Measurements from ENCODE around the gene EXOC6. TPM values are rescaled to one million over a fixed set of nuclear protein-coding genes. Genes with fewer than 3 reads are reported as not detected.

EXOC6 gene
- total and polyA plus RNA-seq, 2 donors from 2014 or later, result 9.5 to 17.0 TPM

- TF ChIP-seq CTCF (IDR thresholded peaks at IDR 0.05; ENCODE audit: borderline replicate concordance, extremely low read depth, insufficient read depth), result no peak
- DNase-seq (no peak), FAIRE-seq (no peak)
- peaks cover 0 to 23% (median 0%) of the 10 kb centered on the region in 3 donors for H3K4me1 ChIP-seq (ENCODE audit: control insufficient read depth in 2 of 3, insufficient read depth in 2 of 3, low read depth in 1 of 3, low read length in 3 of 3)
- intact Hi-C loops (cut with DNase I), result no loop called here
- no peaks in the 10 kb centered on the region for H3K36me3 ChIP-seq (ENCODE audit: control insufficient read depth in 2 of 3, insufficient read depth in 3 of 3, low read length in 3 of 3)
- peaks cover 46% of the 10 kb centered on the region for H3K27me3 ChIP-seq (ENCODE audit: control insufficient read depth, insufficient read depth, low read length)
- no peak overlapping the region for H3K9ac ChIP-seq (ENCODE audit: low read length in 3 of 3)
- H3K27ac ChIP-seq (ENCODE audit: low read depth in 2 of 2, low read length in 2 of 2), result no peak overlapping the region
- H3K9me3 ChIP-seq (ENCODE audit: control insufficient read depth in 2 of 3, insufficient read depth in 1 of 3, low read length in 3 of 3), result no peaks in the 10 kb centered on the region
- no peak overlapping the region for H3K4me3 ChIP-seq (ENCODE audit: low read length in 3 of 3)
Measured at GRCh38 chr10:93076871-93077270, 228.6 kb downstream of the EXOC6 start.

GRCh38 chr10:93077860-93078337, 229.6 kb downstream of the EXOC6 start:
- H3K9ac ChIP-seq (ENCODE audit: low read length in 3 of 3), result no peak overlapping the region
- no peak overlapping the region for H3K4me3 ChIP-seq (ENCODE audit: low read length in 3 of 3)
- H3K27ac ChIP-seq (ENCODE audit: low read depth in 2 of 2, low read length in 2 of 2), result no peak overlapping the region
- TF ChIP-seq CTCF (IDR thresholded peaks at IDR 0.05; ENCODE audit: borderline replicate concordance, extremely low read depth, insufficient read depth), result no peak
- no peak for FAIRE-seq
- no peak for DNase-seq
- intact Hi-C loops (cut with DNase I), result no loop called here
- no peaks in the 10 kb centered on the region for H3K36me3 ChIP-seq (ENCODE audit: control insufficient read depth in 2 of 3, insufficient read depth in 3 of 3, low read length in 3 of 3)
- H3K27me3 ChIP-seq (ENCODE audit: control insufficient read depth, insufficient read depth, low read length), result peaks cover 36% of the 10 kb centered on the region
- no peaks in the 10 kb centered on the region for H3K9me3 ChIP-seq (ENCODE audit: control insufficient read depth in 2 of 3, insufficient read depth in 1 of 3, low read length in 3 of 3)
- H3K4me1 ChIP-seq (ENCODE audit: control insufficient read depth in 2 of 3, insufficient read depth in 2 of 3, low read depth in 1 of 3, low read length in 3 of 3), result peaks cover 0 to 18% (median 0%) of the 10 kb centered on the region in 3 donors

GRCh38 chr10:93079663-93080349, 231.5 kb downstream of the EXOC6 start:
- intact Hi-C loops (cut with DNase I), result no loop called here
- DNase-seq, result no peak
- Histone ChIP-seq H3K4me1 (ENCODE audit: control insufficient read depth in 2 of 3, insufficient read depth in 2 of 3, low read depth in 1 of 3, low read length in 3 of 3) (peaks cover 0 to 3% (median 0%) of the 10 kb centered on the region in 3 donors), H3K27ac (ENCODE audit: low read depth in 2 of 2, low read length in 2 of 2) (no peak overlapping the region), H3K4me3 (ENCODE audit: low read length in 3 of 3) (no peak overlapping the region), H3K27me3 (ENCODE audit: control insufficient read depth, insufficient read depth, low read length) (peaks cover 28% of the 10 kb centered on the region), H3K9ac (ENCODE audit: low read length in 3 of 3) (no peak overlapping the region), H3K36me3 (ENCODE audit: control insufficient read depth in 2 of 3, insufficient read depth in 3 of 3, low read length in 3 of 3) (no peaks in the 10 kb centered on the region), H3K9me3 (ENCODE audit: control insufficient read depth in 2 of 3, insufficient read depth in 1 of 3, low read length in 3 of 3) (no peaks in the 10 kb centered on the region)
- no peak for FAIRE-seq
- no peak for TF ChIP-seq CTCF (IDR thresholded peaks at IDR 0.05; ENCODE audit: borderline replicate concordance, extremely low read depth, insufficient read depth)

All from kidney (tissue), 14 donors.